SHP77 treated with DMSO at 0.1 percent for 48 hours (cell line): ENCODE results near the gene ABCA6.
"Not testable (repeated sequence)": the region's sequence is repeated elsewhere in the genome, so short reads cannot be mapped to it uniquely, and the experiment has no call there.

Experiments used
- DNase-seq: peaks from one replicate; lab custom pipeline; 2025; lab: John Stamatoyannopoulos, UW

The ABCA6 gene, protein sequence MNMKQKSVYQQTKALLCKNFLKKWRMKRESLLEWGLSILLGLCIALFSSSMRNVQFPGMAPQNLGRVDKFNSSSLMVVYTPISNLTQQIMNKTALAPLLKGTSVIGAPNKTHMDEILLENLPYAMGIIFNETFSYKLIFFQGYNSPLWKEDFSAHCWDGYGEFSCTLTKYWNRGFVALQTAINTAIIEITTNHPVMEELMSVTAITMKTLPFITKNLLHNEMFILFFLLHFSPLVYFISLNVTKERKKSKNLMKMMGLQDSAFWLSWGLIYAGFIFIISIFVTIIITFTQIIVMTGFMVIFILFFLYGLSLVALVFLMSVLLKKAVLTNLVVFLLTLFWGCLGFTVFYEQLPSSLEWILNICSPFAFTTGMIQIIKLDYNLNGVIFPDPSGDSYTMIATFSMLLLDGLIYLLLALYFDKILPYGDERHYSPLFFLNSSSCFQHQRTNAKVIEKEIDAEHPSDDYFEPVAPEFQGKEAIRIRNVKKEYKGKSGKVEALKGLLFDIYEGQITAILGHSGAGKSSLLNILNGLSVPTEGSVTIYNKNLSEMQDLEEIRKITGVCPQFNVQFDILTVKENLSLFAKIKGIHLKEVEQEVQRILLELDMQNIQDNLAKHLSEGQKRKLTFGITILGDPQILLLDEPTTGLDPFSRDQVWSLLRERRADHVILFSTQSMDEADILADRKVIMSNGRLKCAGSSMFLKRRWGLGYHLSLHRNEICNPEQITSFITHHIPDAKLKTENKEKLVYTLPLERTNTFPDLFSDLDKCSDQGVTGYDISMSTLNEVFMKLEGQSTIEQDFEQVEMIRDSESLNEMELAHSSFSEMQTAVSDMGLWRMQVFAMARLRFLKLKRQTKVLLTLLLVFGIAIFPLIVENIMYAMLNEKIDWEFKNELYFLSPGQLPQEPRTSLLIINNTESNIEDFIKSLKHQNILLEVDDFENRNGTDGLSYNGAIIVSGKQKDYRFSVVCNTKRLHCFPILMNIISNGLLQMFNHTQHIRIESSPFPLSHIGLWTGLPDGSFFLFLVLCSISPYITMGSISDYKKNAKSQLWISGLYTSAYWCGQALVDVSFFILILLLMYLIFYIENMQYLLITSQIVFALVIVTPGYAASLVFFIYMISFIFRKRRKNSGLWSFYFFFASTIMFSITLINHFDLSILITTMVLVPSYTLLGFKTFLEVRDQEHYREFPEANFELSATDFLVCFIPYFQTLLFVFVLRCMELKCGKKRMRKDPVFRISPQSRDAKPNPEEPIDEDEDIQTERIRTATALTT (N-terminal part only)

DNA sequence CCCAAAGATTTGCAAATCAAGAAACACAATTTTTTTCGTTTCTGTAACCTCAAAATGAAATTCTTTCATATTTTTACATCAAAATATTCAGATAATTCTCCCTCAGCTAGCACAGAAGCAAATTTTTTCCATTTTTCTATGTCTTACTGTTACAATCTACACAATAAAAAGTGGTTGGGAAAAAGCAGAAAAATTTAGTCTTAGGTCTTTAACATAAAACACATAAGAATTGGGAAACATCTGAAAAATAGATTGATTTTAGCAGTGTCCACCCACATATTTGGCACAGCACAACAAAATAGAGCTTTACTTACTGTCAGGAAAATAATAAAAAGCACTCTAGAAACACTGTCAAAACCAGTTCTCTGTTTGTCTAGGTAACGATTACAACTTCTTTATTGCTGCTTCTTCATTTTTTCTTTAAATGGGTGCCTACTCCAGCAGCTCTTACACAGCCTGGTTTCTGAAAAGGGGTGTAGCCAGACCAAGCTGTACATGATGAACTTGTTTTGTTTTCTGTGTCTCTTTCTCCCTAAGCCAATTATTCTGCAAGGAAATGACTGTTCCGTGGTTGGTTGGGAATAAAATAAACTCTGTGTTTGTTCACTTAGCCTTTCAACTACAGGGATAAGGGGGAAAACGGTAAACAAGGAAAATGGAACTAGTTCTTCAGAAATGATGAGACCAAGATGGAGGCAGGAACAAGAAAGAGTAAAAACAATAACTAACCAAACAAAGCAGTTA is at the start of gene ABCA6:
Gene ABCA6, minus strand, starts transcription at position 465 of the 744 bp plus-strand sequence. CDS start 1,192 bp downstream, outside the sequence.
- DNase-seq, result no peak

DNA sequence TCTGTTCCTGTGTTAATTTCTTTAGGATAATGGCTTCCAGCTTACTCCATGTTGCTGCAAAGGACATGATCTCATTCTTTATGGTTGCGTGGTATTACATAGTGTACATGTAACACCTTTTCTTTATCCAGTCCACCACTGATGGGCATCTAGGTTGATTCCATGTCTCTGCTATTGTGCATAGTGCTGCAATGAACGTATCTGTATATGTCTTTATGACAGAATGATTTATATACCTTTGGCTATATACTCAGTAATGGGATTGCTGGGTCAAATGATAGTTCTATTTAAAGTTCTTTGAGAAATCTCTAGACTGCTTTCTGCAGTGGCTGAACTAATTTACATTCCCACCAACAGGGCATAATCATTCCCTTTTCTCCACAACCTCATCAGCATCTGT is 47.1 kb upstream of the ABCA6 start:
- DNase-seq, result no peak

GRCh38 chr17:69188064-69188463 is 46.4 kb upstream of the ABCA6 start:
- no peak for DNase-seq

GRCh38 chr17:69187294-69187693 is 45.6 kb upstream of the ABCA6 start:
- no peak for DNase-seq

- DNase-seq, result no peak
These were observed 37.7 kb upstream of the ABCA6 start for GRCh38 chr17:69179227-69179952.

DNA sequence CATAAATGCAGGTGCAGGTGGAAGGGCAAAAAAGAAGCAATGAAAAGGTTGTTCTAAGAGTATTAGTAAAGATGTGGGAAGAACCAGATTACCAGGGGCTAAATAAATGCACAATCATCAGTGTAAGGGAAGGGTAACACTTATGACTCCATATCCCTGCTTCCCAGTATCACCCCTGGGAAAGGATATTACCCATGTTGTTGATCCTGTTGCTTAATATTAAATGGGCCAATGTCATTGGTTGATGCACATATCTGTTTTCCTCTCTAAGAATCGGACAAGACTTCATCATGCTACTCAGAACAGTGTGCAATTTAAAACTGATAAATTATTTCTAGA is 34.7 kb upstream of the ABCA6 start:
- no peak for DNase-seq

DNA sequence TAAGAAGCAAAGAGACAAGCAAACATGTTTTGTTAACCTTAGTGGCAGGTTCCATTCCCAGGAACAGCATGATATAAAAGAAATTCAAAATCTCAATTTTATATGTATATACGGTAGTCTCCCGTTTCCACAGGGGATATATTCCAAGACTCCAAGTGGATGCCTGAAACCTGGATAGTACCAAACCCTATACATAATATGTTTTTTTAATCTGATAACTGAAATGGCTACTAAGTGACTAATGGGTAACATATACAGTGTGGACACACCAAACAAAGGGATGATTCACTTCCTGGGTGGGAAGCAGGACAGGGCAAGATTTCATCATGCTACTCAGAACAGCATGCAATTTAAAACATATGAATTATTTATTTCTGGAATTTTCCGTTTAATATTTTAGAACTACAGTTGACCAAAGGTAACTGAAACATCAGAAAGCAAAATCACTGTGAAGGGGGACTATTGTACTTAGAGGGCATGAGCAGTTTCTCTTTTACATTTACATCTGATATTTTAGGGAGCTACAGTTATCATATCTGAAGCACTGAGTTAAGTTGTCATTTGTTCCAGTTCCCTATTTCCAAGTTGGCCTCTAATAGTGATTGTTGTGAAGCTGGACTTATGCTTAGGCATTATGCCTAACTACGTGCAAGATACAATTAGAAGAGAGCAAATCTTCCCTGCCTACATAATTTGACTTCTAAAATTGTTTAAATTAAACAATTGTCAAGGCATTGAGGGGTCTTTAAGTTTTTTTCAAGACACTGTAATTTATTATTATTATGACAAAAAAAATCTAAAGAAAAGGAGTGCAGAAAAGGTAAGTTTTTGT is 34.1 kb upstream of the ABCA6 start:
- DNase-seq, result no peak

- DNase-seq, result no peak
These were observed 33.5 kb upstream of the ABCA6 start for GRCh38 chr17:69175262-69175624.

DNA sequence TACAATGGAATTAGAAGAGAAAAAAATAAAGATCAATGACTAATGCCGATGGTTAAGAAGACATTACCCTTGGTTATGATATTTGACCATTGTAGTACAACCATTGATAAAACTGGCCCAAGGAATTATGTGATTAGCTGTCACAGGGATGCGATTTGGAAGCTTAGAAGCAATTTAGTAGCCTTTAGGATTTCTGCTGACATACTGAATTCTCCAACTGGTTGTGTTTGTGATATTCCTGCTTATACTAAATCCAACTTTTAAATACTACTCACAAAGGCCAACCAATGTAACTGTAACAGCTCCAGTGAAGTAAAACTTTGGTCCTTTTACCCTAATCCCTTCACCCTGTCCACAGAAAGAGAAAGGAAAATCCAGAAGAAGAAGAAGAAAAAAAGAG is 31.4 kb upstream of the ABCA6 start:
- no peak for DNase-seq

DNA sequence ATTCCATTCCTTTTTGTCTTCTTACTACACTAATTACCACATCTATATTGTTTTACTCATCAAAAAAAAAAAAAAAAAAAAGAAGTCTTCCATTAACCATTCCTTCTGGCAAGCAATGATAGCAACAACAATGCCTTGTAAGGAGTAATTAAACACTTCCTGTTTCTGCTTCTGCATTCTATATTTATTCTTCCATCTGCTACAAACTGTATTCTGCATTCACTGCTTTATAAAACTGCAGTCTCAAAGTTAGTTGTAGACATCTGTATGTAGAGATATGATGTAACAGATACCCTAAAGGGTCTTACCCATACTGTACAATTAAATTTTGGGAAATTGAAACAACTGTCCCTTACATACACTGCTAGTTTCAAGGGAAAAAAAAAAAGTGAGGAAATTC is 28.7 kb upstream of the ABCA6 start:
- no peak for DNase-seq

GRCh38 chr17:69168642-69169041 is 26.9 kb upstream of the ABCA6 start:
- DNase-seq, result not testable (repeated sequence)

DNA sequence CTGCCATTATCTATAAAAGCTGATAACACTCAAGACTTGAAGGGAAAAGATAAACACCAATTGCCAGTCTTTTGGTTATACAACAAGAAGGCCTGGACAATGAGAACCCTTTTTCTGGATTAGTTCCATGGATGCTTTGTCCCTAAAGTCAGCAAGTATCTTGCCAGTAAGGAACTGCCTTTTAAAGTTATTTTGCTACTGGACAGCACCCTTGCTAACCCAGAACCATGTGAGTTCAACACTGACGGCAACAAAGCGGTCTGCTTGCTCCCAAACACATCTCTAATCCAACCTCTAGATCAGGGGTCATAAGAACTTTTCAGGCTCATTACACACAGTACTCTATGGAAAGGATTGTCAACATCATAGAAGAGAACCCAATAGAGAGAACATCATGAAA is 25.3 kb upstream of the ABCA6 start:
- DNase-seq, result no peak

DNA sequence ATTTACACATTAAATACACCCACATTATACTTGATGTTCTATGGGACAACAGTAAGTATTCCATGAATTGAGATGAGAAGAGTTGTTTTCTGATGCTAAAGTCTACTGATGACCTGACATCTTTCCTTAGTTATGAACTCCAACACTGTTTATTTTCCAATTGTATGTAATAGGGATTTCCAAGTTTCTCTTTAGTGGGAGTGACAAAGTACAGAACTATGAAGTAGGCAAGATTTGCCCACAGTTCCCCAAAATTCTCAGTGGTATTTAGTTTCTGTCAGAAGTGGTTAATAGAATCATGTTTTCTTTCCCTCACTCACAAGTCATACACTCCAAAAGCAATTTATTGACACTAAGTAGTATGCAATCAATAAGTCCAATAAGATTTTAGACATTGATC is 22.5 kb upstream of the ABCA6 start:
- DNase-seq, result no peak

GRCh38 chr17:69159418-69159817 is 17.7 kb upstream of the ABCA6 start:
- no peak for DNase-seq

DNA sequence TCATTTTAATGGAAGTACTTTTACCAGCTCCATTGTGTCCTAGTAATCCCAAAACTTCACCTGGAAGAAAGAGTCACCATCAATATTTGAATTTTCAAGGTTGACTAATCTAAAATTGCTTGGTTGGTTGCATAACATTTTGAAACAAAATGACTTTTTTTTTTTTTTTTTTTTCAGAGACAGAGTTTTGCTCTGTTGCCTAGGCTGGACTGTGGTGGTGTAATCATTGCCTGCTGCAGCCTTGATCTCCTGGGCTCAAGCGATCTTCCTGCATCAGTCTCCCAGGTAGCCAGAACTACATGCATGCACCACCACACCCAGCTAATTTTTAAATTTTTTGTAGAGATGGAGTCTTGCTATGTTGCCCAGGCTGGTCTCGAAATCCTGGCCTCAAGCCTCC is 12.6 kb upstream of the ABCA6 start:
- no peak for DNase-seq

- DNase-seq, result no peak
These were observed 8.6 kb upstream of the ABCA6 start for GRCh38 chr17:69150333-69150732.

DNA sequence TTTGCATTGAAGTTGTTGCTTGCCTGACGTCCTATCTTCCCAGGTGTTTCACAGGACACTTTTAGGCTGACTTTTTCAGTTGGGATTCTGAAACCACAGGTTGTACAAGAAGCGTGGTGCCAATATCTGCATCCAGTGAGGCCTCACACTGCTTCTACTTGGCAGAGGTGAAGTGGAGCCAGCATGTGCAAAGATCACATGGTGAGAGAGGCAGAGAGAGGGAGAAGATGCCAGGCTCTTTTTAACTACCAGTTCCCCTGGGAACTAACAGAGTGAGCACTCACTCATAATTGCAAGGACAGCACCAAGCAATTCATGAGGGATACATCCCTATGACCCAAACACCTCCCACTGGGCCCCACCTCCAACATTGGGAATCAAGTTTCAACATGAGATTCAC is 5.8 kb upstream of the ABCA6 start:
- DNase-seq, result no peak

DNA sequence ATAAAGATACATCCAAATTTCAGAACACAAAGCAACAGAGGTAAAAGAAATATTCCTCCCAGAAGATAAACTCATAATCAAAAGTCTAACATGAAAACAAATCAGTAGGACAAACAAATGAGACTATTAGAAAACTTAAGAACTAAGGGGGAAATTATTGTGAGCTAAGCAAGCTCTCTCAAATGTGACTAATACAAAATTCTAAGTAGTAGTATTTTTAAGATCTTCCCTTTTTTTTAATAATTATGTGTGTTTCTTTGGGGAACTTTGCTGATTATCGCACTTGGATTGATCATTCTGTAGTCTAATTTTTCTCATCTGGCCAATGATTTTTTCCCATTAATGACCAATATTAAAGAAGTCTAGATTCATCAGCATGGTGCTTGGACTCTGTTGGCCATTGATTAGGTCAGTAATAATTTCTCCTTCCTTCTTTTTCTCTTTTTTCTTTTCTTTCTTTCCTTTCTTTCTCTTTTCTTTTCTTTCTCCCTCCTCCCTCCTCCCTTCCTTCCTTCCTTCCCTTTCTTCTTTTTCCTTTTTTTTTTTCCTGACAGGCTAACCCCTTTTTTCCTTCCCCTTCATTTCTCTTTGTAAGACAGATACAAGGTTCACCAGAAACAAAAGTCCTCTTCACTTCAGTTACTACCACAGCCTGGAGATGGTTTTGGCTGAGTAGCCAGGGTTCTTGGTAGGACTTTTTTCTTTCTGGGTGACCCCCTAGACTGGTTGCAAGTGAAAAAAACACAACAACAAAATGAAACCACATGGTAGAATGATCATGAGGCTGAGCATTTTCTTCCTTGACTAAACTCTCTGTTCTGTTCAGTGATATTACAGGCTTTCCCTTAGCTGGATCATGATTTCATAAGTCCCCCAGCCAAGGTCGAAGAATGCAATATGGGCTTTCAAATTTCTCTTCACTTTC is 2.9 kb upstream of the ABCA6 start:
- DNase-seq, result no peak

- DNase-seq, result no peak
These were observed 2.1 kb upstream of the ABCA6 start for GRCh38 chr17:69143683-69144231.
